ENCODE data around the gene FTO.
A peak's percentile ranks its signal among the peaks of the same experiment; 100 is the strongest.
"Not testable (repeated sequence)": the region's sequence is repeated elsewhere in the genome, so short reads cannot be mapped to it uniquely, and the experiment has no call there.

The FTO gene

DNA sequence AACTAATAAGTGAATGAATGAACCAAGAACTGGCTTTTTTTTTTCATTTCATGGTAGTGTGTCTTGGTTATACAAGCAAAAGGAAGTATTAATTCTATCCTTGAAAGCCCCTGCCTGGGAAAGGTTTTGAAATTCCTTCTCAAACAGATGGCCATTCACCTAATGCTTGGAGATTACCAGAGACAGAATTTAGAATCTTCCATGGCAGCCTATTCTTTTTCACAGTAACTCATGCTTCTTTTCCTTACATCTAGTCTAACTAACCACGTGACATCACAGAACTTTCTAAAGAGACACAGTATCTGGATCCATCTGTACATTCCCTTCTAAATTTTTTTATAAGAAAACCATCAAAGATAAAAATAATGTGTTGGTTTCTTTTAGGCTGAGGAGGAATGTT is 151.6 kb downstream of the FTO start:
- DNase-seq, result no peak

DNA sequence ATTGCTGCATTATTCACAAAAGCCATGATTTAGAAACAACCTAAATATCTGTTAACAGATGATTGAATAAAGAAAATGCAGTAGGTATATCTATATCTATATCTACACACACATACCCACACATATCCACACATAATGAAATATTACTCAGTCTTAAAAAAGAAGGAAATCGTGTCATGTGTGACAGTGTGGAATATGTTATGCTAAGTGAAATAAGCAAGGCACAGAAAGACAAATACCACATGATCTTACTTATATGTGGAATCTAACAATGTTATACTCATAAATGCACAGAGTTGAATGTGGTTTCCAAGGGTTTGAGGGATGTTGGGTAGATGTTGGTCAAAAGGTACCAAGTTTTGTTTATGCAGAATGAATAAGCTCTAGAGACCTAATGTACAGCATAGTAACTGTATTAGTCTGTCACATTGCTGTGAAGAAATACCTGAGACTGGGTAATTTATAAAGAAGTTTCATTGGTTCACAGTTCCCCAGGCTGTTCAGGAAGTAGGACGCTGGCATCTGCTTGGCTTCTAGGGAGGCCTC is 156.1 kb downstream of the FTO start:
- no peak for DNase-seq

DNA sequence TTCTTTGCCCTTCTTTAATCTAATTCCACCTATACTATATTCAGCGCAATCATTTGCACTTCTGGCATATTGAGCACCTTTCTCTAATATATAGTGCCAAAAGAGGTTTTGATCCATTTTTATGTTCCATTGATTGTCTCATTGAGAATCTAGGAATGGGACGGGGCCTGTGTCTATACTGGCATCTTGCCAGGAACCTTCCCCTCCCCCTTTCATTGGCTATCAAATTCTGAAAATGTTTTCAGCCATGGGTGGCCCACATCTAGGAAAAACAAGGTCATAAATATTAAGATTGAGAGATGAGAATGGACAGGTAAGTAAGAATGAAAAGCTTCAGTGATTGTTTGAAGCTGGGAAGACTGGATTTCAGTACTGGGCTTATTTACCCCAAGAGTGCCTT is 159.9 kb downstream of the FTO start:
- no peak for DNase-seq

DNA sequence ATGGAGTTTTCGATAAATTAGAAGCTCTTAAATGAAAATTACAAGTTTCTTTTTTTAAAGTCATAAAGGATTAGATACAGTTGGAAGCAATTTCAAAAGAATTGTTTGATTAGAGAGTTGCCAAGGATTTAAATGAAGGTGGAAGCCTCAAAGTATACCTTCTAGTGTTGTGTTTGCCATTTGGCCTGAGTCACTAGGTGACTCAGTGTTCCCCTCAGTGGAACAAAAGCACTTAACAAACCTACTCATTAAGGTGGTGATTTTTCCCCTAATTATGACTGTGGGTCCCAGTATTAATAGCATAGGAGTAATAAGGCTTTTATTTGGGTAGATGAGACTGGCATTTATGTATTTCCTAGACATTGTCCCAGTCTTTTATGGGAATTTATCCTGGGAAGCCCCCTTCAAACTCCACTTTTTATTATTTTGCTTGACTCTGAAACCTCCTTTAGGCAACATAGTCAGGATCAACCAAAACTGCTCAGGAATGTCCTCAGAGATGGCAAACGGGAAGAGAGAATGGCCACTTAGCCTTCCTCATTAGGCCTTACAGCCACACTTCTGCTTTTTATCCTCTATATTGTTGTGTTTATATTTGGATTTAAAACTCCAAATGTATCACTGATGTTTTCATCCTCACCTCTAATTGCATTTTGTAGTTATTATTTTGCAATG is 161.0 kb downstream of the FTO start:
- DNase-seq, result no peak

DNA sequence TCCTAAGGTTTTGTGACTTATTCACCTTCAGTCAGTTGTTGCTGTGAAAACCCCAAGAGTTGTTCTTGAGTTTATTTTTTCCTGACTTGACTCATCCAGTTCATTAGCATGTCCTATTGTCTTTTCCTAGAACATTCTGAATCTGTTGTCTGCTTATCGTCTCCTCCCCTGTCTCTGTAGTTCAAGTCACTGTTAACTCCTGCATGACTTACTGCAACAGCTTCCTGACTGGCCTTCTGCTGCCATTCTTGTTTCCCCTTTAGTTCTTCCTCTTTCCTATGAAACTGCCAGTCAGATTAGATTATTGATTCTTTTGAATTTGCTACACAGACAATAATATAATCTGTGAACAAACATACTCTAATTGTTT is 161.5 kb downstream of the FTO start:
- DNase-seq, result no peak

DNA sequence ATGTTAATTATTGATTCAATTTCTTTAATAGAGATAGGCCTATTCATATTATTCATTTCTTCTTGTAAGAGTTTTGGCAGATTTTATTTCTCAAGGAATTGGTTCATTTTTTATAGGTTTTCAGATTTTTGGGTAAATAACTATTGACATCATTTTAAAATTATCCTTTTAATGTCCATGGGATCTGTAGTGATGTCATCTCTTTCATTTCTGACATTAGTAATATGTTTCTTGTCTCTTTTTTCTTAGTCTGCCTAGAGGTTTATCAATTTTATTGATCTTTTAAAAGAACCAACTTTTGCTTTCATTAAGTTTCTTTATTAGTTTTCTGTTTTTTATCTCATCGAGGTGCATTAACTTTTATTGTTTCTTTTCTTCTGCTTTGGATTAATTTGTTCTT is 162.6 kb downstream of the FTO start:
- no peak for DNase-seq

DNA sequence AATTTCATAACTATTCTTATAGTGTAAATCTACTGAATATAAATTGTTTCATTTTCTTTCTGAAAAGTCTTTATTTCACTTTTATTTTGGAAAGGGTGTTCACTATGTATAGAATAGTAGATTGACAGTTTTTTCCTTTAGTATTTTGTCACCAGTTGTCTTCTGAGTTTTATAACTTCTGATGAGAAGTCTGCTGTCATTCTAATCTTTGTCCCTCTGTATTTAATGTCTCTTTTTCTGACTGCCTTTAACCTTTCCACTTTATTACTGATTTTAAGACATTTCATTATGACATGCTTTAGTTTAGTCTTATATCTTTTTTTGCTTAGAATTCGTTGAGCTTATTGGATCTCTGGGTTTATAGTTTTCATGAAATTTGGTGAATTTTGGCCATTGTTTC is 166.9 kb downstream of the FTO start:
- DNase-seq, result no peak

DNA sequence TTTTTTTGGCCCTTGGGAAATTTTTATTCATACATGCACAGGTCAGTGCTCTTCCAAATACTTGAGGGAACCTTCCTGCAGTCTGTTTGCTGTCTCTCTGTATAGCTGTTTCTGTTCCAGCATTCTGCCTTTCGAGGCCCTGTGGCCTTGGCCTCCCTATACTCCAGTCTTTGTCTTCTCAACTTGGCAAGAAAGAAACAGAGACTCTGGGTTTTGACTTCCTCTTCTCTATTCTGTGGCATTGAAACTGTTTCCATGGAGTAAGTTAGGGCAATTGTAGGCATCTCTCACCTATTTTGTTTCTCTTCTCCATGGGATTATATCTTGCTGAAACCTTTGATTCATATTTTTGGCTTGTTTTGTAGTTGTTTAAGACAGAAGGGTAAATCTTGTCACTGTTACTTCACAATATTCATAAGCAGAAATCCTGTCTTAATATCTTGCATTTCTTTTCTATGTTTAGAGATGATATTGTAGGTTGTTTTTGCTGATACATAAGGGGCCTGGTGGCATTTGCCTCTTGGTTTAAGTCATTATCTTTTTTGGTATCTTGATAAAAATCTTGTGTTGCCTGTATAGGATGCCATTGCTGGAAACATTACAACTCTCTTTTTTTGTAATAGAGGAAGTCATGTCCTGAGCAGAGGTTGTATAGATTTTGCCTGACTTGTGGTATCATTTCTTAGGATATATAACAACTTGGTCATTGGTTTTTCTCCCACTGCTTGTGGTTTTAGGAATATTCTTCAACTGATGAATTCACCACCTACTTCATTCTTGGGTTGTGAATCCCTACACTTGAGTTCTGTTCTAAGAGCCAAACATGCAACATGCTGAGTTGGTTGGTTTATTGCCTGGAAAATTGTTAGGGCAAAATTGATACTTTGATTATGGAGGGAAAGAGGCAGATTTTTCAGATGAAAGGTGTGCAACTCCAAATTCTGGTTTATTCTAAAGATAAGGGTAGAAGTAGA is 168.6 kb downstream of the FTO start:
- peak in 1 of 56 donors; percentile 12 for DNase-seq

DNA sequence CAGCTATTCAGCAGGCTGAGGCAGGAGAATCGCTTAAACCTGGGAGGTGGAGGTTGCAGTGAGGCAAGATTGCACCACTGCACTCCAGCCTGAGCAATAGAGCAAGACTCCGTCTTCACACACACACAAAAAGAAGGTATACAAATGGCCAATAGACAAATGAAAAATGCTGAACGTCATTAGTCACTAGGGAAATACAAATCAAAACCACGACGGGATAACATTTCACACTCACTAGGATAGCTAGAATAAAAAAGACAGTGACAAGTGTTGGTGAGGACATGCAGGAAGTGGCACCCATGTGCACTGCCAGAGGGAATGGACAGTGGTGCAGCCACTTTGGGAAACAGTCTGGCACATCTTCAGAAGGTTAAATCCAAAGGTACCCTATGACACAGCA is 172.9 kb downstream of the FTO start:
- DNase-seq, result no peak

DNA sequence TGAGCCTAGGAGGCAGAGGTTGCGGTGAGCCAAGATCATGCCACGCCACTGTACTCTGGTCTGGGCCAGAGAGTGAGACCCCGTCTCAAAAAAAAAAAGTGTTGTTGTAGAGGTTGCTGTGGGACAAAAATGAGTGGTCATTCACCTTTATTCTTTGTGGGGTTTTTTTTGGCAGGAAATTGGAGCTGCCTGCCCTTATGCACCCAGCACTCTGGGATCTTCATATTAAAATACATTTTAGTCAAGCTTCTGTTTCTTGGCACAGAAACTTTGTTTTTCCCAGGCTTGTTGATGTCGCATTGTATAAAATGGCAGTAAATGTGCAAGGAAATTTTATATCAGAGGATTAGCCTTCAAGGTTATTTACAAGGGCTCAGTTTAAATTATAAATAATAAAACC is 174.3 kb downstream of the FTO start:
- no peak for DNase-seq

DNA sequence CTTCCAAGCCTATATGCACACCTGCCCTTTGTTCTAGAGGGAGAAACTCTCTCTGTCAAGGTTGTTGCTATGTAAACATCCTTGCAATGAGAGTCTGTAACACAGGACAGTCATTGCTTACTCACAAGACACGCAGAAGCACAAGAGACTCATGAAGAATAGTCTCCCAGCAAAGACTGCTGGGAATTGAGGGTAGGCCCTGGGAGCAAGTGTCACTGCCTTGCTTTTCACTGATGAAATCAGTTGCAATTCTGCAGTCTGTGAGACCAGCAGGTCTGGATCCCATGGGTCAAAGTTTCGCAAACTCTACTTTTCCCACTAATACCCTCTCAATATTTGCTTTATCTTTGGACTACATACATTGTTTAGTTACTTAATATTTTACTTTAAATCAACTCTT is 177.4 kb downstream of the FTO start:
- DNase-seq, result no peak

DNA sequence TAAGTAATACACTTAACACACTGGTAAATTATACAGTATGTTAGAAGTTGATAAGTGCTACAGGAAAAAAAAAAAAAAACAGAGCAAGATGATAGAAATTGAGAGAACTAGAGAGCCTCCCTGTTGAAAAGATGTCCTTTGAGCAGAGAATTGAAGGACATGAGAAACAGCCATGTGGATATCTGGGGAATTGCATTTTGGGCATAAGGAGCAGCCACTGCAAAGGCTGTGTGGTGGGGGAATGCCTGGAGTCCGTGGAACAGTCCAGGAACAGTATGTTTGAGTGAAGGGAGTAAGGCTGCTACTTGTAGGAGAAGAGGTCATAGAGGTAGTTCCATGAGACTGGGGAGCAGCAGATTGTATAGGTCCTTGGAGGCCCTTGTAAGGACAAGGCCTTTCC is 178.4 kb downstream of the FTO start:
- DNase-seq, result no peak

DNA sequence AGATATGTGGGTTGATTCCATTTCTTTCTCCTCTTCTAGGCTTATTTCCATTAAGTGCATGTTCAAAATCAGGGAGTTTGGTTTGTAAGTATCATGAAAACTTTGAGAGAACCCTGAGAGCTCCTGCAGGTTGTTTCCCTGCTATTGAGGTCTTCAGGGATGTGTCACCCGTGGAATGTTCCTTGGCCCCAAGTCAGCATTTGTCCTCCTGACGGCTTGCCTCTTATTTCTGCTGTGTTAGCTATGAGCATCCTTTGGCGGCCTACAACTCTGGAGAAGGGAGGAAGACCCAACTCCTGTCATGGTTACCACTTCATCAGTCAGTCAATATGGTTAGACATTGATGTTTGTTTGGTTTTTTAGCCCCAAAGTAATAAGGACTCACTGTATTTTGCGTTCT is 180.8 kb downstream of the FTO start:
- no peak for DNase-seq

DNA sequence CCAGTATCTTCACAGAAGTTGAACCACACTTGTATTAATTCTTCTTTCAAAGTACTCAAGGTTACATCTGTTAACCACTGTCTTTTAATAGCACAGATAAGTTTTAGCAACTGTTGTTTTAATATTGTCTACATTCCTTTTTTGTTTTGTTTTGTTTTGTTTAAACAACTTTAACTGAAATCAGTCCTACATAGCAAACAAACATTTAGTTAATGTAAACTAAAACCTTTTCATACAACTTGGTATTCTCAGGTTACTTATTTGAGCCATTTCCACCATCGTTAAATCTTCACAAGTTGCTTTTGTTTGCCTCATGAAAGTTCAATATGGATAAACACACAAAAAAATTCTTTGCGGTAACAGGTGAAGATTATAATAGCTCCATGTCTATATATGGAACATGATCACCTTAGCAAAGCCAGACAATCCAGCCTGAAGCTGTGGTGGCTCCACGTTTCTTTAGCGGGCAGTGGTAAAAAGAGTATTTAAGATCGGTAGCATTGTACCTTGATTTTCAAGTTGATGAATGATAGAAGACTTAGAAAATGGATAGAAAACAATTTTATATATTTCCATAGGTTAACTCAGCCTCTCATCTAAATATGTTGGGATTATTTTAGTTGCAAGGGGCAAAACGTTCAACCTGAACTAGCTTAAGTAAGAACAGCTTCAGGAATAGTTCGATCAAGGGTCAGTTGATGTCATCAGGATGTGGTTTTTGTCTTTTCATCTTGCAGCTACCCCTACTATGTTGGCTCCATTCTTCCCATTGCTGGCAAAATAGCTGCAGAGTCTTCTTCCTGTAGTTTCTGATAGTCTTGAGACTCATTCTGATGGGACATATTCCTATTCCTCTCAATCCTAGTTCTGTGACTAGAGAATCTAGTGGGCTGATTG is 182.8 kb downstream of the FTO start:
- DNase-seq, result no peak

DNA sequence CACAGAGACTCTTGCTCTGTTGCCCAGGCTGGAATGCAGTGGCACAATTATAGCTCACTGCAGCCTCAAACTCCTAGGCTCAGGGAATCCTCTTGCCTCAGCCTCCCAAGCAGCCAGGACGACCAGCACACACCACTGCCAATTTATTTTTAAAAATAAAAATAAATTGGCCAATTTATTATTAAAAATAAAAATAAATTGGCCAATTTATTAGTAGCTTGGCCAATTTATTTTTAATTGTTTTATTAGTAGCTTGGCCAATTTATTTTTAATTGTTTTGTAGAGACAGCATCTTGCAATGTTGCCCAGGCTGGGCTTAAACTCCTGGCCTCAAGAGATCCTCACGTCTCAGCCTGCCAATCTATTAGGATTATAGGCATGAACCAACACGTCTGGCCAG is 184.3 kb downstream of the FTO start:
- no peak for DNase-seq

DNA sequence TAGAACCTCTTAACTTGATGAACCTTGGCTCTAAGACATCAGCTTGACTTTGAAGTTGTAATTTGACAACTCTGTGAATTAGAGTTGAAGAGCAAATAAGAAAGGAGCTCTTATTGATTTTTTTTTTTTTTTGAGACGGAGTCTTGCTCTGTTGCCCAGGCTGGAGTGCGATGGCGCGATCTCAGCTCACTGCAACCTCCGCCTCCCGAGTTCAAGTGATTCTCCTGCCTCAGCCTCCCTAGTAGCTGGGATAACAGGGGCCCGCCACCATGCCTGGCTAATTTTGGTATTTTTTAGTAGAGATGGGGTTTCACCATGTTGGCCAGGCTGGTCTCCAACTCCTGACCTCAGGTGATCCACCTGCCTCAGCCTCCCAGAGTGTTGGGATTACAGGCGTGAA is 186.9 kb downstream of the FTO start:
- not testable (repeated sequence) for DNase-seq

DNA sequence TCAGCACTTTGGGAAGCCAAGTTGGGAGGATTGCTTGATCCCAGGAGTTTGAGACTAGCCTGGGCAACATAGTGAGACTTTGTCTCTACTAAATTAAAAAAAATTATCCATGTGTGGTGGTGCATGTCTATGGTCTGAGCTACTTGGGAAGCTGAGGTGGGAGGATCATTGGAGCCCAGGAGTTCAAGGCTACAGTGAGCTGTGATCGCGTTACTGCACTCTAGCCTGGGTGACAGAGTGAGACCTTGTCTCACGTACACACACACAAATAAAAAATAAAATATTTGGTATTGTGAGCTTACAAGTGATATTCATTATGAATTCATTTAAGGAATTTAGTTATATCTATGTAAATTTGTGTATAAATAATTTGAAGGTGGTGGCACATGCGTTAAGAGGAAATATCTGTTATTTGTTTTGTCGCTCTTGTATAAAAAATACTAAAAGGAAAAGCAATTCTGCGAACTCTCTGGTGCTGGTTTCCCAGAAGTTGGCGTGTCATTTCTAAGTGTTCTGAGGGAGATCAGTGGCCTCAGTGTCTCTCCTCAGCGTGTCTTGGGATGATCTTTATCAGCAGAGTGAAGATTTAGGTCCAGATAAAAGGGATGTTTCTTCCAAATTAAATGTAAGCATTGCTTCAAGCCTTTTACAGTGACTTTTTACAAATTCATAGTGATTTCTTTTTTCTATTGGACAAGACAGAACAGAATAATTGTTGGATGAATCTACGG is 187.6 kb downstream of the FTO start:
- no peak for DNase-seq

DNA sequence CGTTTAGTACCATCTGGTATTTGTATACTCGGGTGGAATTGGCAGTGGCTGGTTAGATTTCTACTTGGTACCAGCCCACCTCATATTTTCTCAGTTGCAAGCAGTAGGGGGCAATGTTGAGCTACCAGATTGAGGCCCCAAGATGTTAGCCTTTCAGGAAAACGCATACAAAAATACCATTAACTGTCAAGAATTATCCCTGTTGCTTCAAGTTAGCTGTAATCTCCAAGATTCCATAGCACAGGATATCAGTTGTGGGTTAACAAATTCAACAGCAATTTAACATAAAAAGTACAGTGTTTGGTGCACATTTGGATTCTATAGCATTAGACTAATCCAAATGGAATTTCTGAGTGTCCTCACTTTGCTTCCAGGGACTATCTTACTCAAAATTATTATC is 188.2 kb downstream of the FTO start:
- DNase-seq, result peak in 39 of 56 donors; percentile 1 to 78 (median 24)

DNA sequence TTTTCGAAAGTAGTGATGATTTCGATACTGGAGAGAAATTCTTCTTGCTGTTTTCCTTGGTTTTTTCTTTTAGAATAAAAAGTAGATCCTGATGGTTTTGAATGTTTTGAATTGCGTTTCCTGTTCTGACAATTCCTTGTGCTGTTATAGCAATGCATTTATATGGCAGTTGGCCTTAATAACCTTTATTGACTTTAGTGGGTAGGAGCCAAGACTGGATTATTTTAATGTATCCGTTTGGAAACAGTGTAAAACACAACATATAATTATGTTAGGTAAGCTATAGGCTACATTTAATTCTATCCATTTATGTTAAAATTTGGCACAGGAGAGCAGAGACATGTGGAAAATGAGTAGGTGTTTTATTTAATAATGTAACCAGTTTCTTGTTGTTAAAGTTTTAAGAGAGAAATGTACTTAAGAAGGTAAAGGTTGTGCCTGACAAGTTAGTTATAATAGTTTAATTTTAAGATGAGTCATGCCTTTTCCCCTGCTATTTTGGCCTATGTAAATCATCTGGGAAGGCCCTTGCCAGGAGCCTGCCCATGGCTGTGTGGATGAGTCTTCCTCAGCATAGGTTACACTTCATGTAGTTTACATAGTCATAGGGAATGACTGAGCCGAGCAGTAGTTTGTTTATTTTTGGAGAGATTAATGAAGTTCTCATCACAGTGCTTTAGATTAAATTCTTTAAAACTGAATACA is 189.9 kb downstream of the FTO start:
- DNase-seq, result no peak

DNA sequence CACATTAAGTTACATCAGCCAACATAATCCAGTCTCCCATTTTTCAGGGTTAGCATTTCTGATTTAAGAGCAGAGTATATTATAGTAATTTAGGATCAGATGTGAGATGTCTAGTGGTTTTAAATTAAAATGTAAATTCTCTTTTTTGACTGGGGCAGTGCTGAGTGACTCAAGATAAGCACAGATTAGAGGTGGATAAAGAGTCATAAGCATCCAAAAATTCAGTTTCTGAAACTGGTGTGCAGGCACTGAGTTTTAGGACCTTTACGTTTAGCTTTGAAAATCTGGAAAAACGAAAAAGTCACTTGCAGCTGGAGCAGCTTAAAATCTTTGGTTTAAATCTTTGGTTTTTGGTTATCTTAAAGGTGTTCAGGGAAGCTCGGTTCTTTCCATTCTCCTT is 190.7 kb downstream of the FTO start:
- no peak for DNase-seq
